Eye (tissue), 1 donor: ENCODE data around the gene HES7.
A peak's percentile ranks its signal among the peaks of the same experiment; 100 is the strongest.

Experiments
- DNase-seq: peaks from one replicate; pipeline ENCODE4 v3.0.0-alpha.2; 2015

Gene HES7

DNA sequence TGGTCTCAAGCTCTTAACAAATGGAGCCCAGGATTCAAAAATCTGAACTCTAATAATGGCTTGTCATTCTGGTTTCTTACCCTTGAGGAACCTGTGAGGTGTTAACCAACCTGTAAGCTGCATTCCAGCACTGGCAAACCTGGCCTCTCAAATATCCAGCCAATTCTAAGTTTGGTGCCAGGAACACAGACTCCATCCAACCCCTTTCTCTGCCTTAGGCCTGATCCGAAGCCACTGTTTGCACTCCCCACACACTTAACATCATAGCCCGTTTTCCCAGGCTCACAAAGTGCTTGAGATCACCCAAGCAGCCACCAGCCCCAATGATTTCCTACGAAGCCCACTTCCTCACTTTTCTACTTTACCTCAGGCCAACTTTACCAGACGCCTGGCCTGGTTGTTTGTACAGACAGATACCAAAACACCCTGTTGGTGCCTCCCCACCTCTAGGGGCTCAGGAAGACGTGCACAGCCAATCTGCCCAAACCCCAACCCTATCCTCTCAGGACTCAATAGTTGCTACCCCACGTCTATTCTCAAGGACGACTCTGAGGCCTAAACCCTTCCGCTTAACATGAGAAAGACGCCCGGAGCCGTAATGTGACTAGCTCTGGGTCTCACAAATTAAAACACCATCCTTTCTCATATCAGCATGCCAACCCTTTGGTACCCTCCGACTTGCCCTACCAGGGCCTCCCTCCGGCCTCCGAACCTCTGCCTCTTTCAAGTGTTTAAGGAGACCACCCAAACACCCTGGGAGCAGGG lies 31.5 kb upstream of the HES7 start:
- DNase-seq = no peak

DNA sequence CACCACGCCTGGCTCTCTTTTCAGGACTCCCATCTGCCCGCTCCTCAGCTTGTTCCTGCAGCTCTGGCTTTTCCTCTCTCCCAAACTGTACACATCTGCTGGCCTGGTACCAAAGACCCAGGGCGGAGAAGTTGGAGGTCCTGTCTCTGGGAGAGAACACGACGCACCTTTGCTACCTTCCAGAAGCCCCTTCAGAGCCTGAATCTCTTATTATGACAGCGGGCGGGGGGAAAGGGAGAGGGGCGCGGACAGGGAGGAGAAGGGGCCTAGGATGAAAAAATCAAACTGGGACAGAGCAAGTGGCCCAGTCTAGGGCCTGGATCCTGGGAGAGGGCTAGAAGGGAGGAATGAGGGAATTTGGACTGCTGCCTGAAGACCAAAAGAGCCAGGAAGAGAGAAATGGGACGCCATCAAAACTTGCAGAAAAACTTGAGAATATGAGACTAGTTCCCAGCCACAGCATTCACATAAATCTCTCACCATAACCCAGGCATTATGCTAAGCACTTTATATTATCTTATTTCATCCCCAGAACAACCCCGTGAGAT lies 30.8 kb upstream of the HES7 start:
- DNase-seq = no peak

DNA sequence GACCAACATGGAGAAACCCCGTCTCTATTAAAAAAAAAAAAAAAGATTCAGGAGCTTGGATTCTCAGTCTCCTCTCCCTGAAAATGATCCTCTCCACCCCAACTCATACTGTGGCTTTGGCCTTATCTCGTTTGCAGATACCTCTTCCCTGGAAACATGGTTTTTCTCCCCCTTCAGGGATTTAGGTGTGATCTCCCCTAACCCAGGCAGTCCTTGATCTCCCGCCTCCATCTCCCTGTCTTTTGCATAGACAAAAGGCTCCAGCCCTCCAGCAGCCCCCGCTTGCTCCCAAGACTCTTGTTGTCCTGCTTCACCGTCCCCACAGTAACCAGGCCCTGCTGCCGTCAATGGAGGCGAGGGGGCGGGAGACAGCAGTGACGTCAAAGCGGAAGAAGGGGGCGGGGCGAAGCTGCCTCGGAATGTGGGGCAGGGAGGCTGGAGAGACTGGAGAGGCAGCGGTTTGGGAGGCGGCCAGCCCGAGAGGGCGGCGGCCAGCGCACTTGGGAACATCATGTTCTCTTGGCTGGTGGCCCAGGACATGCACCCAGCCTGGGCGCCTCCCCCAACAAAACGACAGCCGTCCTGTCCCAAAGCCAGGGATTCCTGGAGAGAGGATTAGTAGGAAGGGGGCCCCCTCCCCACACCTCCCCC lies 30.2 kb upstream of the HES7 start:
- DNase-seq = peak; percentile 98

DNA sequence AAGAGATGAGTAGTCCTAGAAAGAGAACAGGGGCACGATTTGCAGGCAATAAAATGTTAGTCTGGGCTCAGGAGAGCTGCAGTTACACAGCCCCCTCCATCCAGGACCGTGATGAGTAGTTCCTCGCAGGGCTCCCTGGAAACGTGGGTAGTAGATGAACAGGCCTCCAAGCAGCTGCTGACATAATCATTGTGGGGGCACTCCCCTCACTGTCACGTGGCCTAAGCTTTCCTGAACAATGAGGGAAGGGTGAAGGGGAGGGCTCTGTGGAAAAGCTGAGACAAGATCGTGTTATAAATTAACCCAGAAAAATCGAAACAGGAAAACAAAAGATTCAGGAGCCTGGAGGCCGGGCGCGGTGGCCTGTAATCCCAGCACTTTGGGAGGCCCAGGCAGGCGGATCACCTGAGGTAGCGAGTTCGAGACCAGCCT lies 29.6 kb upstream of the HES7 start:
- peak; percentile 83 for DNase-seq

DNA sequence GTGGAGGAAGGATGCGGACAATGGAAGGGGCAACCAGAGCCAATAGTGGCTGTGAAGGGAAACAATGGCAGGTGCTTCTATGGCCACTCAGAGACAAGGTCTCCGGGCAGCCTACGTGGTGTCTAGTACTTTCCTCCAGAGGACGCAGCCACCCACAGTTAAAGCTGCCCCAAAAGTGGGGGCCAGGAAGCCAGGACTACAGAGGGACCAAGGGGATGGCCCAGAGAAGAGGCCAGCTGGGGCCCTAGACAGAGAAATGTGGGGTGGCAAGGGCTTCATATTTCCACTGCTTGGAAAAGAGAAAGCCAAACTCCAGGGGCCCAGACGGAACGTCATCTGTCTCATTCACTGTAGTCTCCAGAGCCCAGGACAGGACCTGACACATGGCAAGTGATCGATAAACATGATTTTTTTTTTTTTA lies 29.1 kb upstream of the HES7 start:
- peak; percentile 48 for DNase-seq

DNA sequence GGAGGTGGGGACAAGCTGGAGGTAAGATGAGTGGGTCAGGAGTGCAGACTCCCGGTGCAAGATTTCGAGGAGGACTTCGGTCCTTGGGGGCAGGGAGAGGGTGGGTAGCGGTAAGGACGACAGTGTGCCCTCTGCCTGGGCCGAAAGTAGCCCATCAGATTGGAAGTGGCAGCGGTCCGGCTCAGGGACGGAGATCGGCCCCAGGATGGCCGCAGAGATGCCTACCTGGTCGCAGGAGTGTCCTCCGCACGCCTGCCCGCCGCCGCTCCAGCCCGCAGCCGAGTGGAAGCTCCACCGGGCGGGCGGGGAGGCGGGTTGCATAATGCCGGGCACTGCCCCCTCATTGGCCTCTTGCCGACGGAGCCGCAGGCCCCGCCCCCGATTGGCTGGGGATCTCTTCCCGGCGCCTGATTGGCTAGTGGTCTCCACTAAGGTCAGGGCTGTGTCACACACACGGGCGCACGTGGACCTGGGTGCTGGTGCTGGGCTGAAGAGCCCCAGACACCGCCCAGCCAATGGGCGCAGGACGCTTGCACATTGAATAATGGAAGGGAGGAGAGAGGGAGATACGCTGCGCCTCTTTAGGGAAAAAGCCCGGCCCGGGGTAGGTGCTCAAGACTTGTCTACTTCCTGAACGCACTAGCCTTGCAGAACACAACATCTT lies 28.3 kb upstream of the HES7 start, which contains the start of gene PER1:
Gene PER1, minus strand, starts transcription at position 293 of the 664 bp plus-strand sequence. CDS start 1,698 bp downstream, outside the sequence.
- DNase-seq = peak; percentile 98

DNA sequence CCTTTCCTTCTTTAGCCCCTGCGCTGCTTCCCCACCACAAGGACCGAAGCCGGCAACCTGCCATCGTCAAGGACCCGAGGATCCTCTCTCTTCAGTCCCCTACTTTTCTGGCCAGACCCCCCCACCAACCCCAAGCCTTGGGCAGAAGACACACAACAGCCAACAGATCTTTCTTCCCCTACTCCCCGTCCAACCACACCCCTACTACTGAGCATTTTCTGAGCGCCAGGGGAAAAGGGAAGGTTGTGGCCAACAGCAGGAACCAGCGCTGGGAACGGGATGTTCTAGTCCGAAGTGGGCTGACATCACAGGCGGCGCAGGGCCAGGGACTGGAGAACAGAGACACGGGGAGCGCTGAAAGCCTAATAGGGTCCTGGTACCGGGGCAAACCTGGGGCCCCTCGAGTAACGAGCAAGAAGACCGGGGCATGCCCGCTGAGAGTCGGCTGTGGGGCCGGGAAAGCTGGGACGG lies 27.8 kb upstream of the HES7 start:
- DNase-seq = peak; percentile 86

DNA sequence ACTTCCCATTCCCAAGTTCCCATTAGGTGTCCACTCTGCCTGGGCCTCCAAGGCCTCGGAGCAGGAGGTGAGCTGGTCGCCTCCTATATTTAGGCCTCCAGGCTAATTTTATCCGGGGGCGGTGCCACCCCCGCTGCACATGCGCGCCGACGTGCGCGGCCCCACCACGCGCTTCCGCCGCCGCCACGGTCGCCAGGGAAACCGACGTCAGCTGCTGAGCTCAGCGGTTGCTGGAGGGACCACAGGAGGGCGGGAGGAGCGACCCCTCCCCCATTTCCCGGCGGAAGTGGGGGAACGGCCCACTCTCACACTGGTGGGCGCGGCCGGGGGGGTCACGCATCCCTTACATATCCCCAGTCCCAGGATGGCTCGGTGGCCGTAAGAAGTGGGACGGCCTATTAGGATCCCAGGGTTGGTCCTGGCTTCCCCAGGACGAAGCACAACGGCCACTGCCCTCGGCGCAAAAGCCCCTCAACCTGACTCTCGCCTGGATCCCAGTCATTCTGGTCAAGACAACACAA lies 27.3 kb upstream of the HES7 start:
- DNase-seq = peak; percentile 95

DNA sequence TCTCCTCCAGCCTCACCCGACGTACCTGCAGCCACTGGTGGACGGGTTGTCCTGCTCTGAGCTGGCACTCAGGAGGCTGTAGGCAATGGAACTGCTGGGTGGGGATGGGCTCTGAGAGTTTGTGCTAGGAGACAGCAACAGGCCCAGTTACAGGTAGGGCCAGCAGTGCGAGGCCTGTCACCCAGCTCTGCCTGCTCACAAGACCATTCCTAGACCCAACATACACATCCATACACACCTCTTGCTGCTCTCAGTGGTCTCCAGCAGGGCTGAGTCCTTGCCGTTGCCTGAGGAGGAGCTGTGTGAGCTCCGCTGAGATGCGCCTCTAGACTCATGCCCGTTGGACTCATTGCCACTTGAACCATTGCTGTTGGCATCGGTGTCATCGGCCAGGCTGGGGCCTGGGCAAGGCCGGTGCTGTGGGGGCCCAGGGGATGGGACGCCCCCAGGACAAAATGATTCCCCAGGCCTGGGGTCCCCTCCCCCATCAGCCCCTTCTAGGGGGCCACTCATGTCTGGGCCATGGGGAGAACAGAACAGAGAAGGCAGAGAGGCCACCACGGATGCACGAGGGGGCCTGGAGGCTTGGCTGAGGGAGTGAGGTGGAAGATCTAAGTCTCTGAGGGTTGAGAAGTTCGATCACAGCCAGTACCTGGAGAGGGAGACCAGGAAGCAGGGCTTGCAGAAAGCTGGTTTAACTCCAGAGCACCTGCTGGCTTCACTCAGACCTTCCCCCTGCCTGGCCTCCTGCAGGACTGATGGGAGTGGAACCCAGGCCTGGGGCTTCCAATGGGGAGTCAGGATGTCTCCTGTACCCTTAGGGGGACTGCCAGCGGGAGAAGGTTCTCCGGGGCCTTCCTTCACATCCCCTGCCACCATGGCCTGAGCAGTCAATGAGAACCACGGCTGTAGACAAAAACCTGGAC lies 26.6 kb upstream of the HES7 start:
- DNase-seq = no peak

DNA sequence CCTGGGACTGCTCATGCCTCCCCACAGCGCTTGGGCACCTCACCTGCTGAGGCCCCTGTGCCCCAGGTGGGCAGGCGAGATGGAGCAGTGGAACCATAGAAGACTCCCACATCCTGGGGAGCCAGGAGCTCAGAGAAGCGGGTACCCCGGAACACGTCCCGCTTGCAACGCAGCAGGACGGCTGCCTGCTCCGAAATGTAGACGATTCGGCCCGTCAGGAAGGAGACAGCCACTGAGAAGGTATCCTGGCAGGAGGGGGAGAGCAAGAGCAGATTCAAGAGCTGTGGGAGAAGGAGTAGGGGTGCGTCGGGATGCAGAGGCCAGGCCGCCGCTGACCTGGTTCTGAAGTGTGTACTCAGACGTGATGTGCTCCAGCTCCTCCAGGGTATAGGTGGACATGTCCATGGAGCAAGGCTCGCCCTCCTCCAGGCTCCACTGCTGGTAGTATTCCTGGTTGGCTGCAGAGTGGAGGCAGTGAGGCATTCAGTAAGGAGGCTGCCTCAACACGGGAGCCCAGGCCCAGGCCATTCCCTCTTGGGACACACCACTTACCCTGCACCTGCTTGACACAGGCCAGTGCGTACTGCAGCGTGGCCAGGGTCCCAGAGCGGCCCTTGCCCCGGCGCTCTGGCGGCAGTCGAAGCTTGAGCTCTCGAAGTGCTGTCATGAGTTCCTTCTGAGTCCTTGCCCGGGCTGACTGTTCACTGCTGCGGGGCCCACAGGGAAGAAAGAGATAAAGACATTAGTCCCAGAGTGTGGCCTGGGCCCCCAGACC lies 25.7 kb upstream of the HES7 start:
- no peak for DNase-seq

DNA sequence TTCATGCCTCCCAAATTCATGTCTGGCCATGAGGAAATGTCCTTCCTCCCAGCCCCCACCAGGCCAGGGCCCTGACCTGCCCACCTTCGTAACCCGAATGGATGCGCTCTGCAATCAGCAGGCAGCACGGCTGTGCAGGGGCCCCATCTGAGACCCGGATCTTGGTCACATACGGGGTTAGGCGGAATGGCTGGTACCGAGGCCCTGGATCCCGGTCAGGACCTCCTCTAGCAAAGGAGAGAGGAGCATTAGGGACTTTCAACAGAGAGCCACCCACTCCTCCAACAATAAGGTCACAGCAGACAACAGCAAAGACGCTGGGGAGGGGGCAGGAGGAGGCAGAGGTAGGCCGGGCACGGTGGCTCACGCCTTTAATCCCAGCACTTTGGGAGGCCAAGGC lies 24.7 kb upstream of the HES7 start:
- no peak for DNase-seq

DNA sequence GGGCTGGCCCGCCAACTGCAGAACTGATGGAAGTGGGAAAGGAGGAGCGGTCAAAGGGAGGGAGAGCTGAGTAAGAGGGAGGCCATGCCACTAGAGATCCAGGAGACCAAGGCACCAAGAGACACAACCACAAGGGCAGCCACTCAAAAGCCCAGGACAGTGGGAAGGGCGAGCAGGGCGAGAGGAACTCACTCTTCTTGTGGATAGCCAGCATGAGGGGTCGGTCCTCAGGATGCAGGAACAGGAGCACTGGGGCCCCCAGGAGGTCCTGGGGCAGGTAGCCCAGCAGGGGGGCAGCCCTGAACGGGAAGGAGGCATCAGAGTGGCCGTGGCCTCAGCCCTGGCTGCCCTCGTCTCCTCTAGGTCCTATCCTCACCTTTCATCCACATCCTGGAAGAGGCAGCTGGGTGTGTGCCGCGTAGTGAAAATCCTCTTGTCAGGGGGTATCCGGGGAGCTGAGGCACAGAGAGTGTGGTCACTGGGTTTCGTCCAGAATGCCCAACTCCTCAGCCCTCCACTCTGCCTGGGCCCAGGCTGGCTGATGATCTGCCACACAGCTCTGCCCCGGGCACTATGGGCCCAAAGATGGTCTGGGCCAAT lies 24.0 kb upstream of the HES7 start:
- DNase-seq = no peak

DNA sequence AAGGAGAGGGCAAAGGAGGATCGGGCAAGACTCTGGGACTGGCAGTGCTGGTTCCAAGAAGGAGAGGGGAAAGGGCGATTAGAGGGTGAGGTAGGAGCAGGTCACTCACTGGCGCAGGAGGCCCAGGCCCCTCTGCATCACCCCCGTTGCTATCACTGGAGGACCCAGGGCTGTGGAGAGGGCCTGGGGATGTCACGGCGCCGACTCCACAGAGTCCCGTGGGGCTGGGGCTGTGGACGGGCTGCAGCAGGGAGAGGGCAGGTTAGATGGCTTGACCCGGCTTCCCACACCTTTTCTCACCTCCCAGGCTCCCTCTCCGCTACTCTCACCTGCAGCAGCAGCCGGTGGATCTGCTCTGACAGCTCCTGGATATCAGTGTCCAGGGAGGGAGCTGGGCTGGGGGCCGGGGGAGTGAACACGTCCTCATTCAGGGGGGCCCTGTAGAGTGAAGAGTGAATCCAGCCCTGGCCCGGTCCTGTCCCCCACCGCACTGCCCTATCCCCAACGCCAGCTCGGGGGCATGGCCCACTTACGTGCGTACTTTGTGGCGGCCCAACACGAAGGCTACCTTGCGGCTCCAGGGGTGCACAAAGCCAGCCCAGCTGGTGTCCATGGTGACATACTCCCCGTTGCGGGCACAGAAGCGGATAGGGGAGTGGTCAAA lies 23.4 kb upstream of the HES7 start:
- DNase-seq = no peak

DNA sequence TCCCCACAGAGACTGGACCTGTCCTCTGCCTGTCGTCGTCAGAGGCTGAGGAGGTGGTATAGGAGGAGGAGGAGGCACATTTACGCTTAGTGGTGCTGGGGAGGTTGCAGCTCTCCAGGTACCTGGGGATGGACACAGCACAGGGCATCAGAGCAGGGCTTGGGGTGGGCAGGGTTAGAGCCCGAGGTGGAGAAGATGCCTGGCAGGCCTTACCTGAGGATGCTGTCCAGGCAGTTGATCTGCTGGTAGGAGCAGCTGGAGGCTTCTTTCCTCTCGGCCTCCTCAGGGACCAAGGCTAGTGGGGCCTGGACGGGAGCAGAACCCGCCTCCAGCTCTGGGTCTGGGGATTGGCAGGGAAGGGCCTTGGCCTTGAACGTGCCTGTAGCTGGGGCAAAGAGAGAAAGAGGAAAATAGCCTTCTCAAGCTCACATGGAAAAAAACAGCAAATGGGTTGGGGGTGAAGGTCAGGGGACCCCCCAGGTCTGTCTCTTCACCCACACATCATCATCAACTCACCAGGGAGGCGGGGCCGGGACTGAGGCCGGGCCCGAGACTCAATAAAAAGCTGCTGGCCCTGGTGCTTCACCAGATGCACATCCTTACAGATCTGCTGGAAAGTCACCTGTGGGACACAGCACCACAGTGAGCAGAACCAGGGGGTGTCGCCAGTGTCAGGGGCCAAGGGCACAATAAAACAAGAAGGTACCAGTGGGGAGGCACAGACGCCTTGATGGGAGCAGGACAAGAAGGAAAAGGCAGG lies 22.7 kb upstream of the HES7 start:
- DNase-seq = no peak

DNA sequence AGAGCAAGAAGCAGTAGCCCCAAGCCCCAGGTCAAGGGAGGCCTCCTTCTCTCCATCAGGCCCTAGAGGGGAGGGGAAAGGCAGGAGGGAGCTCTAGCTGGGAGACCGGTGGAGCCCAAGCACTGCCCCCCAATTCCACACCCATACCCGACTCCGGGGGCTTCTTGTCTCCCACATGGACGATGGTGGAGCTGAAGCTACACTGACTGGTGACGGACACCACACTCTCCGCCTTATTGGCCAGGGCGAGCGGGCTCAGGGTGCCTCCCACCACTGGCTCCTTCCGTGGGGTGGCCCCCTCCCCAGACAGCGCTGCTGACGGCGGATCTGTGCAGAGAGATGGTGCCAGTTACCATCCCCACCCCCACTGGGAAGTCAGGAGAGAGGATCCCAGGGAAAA lies 21.9 kb upstream of the HES7 start:
- no peak for DNase-seq

DNA sequence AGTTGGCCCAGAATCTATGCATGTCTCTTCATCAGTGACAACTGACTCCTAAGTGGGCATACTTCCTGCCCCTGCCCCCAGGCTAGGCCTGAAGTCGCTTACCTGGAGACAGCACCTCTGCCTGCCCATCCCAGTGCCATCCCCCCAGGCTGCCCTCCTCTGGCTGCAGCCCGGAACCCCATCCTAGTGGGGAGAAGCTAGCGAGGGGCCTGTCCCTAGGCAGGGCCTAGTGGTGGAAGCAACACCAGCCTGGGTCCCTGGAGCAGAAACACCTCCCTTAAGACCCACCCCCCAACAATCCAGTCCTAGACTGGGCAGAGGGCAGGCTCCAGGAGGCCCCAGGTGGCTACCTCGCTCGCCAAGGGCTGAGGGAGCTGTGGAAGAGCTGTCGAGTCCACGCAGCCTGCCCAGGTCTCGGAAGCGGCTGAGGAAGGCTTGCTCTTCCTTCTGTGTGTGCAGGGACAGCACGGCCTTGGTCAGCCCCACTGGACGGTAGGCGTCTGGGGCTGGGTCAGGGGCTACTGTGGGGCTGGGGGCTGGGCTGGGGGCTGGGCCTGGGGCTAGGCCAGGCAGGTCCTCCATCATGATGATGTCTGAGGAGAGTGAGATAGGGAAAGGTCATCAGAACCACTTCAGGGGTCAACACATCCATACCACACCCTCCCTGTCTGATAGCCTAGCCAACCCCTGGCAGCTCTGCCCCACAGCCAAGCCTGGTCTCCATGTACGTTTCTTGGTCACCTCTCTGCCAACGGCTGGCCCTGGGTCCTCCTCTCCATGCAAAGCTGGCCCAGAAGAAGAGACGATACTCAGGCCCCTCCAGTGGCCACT lies 20.7 kb upstream of the HES7 start:
- no peak for DNase-seq

DNA sequence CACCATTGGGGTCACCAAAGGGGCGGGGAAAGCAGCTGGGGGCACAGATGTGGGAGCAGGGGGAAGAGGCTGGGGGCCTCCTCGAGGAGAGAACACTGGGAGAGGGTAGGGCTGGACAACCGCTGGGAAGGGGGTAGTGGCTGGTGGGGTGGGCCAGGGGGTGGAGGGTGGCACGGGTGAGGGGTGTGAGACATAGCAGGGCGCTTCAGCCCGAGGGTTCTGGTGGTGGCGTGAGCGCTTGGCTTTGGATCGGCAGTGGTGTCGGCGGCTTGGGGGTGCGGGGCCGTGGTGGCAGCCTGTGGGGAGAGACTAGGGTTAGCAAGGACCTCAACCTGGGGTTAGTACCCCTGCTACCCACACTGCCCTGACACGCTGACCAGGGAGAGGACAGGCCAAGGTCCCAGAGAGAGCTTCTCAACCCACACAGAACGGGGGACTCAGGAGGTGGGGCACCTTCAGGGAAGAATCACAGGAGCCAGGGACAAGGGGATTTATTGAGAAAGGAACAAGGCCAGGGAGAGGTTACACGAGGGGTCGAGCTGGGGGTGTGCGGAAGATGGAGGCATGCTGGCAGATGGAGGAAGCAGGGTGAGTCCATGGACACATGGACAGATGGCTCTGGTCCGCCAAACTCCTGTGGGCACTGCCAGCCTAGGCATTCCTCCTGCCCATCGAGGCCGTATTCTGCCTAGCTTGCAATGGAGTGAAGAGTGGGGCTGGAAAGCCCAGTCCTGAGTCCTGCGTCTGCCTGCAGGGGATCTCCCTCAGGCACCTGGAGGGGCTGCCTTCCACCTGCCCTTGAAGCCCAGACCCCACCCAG lies 19.9 kb upstream of the HES7 start:
- no peak for DNase-seq
